NCI-H510A treated with DMSO at 0.1 percent for 48 hours (cell line): Measurements from ENCODE around the gene ISY1.
A peak's percentile ranks its signal among the peaks of the same experiment; 100 is the strongest.
"Not testable (repeated sequence)": the region's sequence is repeated elsewhere in the genome, so short reads cannot be mapped to it uniquely, and the experiment has no call there.

ENCODE experiments used
- DNase-seq: peaks from one replicate; lab custom pipeline; 2025; lab: John Stamatoyannopoulos, UW

Gene ISY1

DNA sequence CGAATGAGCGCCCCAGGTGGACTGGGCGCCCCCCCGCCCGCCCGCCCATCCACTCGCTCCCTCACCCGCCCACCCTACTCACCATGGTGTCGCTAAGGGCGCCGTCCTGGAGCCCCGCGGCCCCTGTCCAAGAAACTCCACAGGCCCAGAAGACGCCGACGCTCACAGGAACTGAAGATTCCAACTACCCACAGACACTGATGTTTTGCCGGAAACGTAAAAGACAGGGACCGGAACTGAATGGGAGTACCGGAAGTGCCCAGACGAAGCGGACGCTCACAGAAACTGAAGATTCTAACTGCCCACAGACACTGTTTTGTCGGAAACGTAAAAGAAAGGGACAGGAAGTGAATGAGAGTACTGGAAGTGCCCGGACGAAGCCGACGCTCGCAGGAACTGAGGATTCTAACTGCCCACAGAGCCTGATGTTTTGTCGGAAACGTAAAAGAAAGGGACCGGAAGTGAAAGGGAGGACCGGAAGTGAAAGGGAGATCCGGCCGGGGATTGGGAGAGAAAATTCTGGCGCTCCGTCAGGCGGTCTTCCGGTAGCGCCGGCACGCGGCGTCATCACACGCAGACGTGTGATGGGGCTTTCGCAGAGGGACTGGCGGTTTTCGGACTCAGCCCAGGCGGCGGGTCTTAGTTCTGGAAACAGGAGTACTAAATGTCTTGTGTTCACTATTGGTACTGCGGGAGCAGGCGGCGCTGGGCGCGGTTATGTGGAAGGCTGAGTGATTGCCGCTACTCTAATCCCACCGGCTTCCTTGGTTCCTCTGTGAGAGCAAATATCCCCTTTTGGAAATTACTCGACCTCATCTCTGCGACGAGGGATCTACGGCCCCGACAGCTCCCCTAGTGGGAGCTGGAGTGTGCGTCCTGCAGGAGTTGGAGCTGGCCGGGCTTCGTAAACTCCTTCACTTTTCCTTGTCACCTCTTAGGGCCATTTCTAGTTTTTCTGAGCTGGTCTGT is at the start of gene ISY1:
TSS of gene ISY1 (minus strand) at position 173 of the 969 bp plus-strand sequence. CDS start at position 85, 88 bp downstream.
- peak; percentile 92 for DNase-seq

DNA sequence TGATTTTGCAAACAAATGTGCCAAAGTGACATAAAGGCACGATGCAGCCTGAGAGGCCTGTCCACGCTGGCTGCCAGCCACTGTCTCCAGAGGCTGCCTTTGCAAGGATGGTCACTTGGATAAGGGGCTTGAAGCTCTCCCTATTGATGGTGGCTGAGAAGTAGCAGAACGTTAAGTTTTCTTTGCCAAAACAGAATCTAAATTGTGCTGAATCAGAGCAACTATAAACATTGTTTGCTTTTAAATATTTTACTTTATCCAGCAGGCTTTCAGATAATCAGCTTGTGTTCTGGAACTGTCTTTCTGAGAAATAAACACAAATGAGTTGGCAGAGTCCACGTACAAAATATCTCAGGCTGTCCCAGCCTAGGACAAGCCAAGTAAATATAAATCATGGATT is 46.6 kb upstream of the ISY1 start:
- DNase-seq, result no peak

DNA sequence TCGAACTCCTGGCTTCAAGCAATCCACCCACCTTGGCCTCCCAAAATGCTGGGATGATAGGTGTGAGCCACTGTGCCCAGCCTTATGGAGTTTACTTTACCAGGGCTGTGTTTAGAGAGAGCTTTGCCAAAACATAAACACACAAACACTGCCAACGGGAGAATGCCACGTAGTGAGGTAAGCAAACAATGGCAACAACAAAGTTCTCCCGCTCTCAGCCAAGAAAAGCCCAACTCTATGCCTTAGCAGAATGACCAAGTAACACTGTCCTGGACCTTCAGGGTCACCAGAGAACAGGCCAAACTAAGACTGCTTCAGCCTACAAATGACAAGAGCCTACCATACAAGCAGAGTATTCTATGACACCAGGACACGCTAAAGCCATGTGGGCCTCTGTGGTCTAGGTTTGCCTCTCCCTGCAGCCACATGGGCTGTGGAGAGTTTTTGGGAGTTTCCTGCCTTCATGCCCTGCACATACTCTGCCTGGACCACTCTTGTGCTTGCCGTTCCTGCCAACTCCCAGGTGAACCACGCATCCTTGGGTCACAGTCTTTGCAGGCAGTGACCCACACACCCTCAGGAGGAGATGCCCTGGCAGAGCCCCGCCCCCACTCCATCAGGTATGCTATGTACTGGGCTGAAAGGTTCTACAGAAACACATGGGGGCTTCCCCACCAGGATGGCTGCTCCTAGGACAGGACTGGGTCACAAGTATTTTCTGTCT is 44.4 kb upstream of the ISY1 start:
- no peak for DNase-seq

- no peak for DNase-seq
Observed at GRCh38 chr3:129204473-129204872, 43.6 kb upstream of the ISY1 start.

- no peak for DNase-seq
Observed at GRCh38 chr3:129199366-129199765, 38.5 kb upstream of the ISY1 start.

- no peak for DNase-seq
Observed at GRCh38 chr3:129197321-129197720, 36.5 kb upstream of the ISY1 start.

GRCh38 chr3:129196601-129197000 is 35.7 kb upstream of the ISY1 start:
- DNase-seq, result no peak

DNA sequence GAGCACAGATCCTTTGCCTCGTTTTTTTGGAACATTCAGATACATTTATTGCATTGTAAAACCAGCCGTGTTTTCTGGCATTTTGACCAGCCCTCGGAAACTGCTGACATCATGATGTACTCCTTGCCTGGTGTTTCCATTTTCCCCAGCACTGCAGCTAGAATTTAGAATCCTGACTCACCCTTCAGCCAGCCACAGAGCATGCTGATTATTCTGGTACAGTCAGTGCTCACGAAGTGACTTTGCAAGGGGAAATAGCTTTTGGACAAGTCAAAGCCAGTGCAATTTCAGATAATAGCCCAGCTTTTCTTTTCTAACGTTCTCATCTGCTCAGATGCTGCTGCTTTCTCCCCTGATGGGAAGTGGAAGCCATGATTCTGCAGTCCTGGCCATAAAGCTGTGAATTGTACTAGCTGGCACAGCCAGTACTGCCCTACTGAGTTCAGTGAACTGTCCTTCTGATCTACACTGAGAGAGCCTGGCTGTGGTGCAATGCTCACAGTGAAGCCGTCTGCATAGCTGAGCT is 34.9 kb upstream of the ISY1 start:
- no peak for DNase-seq

DNA sequence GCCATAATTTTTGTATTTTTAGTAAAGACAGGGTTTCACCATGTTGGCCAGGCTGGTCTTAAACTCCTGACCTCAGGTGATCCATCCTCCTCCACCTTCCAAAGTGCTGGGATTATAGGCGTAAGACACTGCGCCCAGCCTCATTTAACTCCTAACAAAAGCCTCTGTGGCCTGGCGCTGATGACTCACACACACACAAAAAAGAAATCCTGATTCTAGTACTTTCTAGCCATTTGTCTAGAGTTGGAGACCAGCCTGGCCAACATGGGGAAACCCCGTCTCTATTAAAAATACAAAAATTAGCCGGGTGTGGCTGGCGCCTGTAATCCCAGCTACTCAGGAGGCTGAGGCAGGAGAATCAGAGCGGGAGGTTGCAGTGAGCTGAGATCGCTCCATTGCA is 28.9 kb upstream of the ISY1 start:
- not testable (repeated sequence) for DNase-seq

DNA sequence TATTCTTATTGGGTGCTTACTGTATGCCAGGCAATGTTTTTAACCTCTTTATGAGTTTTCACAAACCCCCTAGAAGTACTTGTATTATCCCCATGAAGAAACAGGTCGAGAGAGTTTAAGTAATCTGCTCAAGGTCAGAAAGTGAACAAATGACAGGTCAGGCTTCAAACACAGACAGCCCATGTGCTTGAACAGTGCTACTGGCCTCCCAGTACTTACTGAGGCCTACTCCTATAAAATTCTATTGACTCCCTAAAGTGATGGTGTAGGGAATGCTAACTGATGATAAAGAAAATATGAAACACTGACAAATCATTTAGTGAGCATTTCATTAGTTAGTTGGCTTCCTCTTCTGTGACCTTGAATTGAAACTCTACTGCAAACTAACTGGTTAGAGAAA is 27.0 kb upstream of the ISY1 start:
- no peak for DNase-seq

GRCh38 chr3:129185783-129186182 is 24.9 kb upstream of the ISY1 start:
- no peak for DNase-seq

DNA sequence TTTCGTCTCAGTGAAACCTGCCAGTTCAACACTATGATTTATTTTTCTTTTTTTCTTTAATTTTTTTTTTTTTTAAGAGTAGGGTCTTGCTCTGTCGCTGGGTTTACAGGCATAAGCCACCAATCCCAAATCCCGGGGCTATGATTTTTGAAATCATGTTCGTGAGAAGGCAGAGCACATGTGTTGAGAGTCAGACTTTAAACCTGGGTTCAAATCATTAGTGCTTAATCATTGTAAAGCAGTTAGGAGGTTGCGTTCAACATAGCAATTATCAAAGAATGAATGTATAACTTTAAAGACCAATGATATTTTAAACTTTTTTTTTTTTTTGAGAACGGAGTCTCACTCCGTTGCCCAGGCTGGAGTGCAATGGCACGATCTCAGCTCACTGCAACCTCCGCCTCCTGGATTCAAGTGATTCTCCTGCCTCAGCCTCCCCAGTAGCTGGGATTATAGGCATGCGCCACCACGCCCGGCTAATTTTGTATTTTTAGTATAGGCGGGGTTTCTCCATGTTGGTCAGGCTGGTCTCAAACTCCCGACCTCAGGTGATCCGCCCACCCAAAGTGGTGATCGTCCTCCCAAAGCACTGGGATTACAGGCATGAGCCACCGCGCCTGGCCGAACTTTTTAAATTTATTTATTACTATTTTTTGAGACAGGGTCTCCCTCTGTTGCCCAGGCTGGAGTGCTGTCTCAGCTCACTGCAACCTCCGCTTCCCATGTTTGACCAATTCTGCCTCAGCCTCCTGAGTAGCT is 24.1 kb upstream of the ISY1 start:
- DNase-seq, result not testable (repeated sequence)

DNA sequence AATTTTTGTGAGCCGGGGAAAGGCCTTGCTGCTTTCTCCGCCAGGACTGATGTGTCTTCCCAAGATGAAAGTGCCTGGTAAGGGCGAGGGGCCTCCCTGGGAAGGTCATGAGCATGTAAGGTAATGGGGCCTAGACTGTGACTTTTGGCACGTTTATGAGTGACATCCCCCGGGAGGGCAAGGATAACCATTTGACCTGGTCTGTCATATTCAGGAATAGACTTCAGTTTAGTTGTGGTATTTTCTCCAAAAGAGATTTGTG is 23.5 kb upstream of the ISY1 start:
- DNase-seq, result no peak

DNA sequence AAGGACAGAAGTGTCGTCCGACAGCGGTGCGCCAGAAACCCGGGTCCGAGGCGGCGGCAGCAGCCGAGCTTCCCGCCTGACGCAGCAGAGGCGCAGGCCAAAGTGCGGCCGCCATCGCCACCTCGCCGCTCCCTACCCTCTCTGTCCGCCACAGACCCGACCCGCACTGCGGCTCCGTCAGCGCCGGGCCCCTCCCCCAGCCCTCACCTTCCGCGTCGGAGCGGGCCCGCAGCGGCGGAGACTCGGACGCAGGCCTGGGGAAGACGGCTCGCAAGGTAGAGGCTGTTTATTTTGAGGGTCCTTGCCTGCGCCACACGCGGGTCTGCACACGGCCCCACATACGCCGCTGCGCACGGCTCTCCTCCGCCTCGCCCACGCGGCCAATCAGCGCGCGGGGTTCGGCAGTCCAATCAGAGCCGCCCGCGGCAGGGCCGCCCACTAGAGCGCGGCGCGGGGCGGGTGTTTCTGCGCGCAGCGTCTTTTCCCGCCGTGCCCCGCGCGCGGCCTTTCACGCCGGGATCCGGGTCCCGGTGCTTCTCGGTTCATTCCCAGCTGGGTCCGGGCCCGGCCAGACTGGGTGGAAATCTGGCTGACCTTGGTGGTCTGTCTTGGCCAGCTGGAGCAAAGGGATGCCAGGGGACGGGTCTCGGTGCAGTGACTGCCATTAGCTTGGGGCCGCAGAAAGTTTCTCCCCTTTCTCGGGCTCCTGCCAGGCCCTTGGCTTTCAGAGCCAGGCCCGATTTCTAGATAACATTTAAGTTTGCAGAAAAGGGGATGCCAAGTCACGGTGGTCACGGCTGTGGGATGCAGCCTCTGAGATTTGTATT is 22.9 kb upstream of the ISY1 start, which contains the start of gene CNBP:
TSS of gene CNBP (minus strand) at position 328 of the 827 bp plus-strand sequence. CDS start 12,139 bp downstream, outside the sequence.
- DNase-seq, result peak; percentile 80

DNA sequence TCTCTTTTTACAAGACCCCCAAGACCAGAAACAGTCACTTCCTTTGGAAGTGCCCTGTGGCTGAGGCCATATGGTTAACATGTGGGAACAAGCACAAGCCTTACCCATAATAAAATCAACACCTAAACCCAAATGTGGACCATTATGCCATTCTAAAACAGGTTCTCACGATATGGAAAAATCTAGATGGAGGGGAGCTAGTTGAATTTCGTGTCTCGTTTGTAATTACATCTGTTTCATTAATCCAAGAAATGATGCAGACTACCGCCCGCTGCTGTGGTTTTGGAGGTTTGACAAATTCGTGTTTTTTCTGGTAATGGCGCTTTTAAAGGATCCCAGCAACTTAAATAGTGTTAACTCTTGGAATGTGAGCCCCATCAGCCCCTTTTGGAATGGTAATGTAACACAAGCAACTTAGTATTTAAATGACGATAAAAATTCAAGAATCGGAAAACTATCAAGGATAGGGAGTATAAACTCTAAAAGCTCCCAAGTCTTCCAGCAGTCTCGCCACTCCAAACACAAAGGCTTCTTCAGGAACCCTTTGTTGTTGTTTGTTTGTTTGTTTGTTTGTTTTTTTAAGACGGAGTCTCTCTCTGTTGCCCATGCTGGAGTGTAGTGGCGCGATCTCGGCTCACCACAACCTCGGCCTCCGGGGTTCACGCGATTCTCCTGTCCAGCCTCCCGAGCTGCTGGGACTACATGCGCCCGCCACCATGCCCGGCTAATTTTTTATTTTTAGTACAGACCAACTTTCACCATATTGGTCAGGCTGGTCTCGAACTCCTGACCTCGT is 21.7 kb upstream of the ISY1 start:
- DNase-seq, result no peak

GRCh38 chr3:129181819-129182218 is 21.0 kb upstream of the ISY1 start:
- DNase-seq, result no peak

DNA sequence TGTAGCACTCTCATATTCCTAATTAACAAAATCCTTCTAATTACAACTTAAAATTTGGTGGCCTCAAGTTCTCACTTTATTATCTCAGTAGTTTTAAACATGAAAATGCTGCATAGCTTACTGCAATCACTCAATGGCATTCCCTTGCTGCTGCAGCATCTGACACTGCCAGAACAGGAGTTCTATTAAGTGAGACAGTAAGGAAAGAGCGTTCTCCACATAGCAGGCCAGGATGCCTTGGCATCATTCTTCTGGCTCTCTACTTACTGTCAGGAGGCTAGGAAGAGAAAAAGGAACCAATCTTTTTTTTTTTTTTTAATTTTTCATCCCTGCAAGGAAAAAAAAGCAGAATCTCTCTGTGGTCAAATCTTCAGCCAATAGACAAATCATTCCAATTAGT is 19.6 kb upstream of the ISY1 start:
- DNase-seq, result no peak

- no peak for DNase-seq
Observed at GRCh38 chr3:129176051-129176450, 15.2 kb upstream of the ISY1 start.

GRCh38 chr3:129173725-129174124 is 12.9 kb upstream of the ISY1 start:
- no peak for DNase-seq

GRCh38 chr3:129173206-129173605 is 12.3 kb upstream of the ISY1 start:
- DNase-seq, result no peak
